K562 (cell line): ENCODE measurements around the gene NDUFS6.

Experiments
- BCL6 ChIP-seq: fragments of 250-450 bp; sonication (Bioruptor Pico); IDR thresholded peaks from 2 replicates; pipeline ENCODE4 v1.4.0; 2020
- SIN3A ChIP-seq, 2 experiments: fragments of 150-350 bp in 1 of 2; IDR thresholded peaks; 2 replicates each; pipeline ENCODE4 v1.6.1; 2011 to 2016; ENCODE audit warnings: borderline replicate concordance in 2 of 2, low read depth in 2 of 2, low read length in 2 of 2, mild to moderate bottlenecking in 2 of 2, moderate library complexity in 2 of 2; ENCODE audit not compliant: control insufficient read depth in 1 of 2
- TCF7 ChIP-seq: sonication (generic); IDR thresholded peaks from 2 replicates; pipeline ENCODE4 v1.6.1; 2016; ENCODE audit warnings: antibody characterized with exemption, borderline replicate concordance

DNA sequence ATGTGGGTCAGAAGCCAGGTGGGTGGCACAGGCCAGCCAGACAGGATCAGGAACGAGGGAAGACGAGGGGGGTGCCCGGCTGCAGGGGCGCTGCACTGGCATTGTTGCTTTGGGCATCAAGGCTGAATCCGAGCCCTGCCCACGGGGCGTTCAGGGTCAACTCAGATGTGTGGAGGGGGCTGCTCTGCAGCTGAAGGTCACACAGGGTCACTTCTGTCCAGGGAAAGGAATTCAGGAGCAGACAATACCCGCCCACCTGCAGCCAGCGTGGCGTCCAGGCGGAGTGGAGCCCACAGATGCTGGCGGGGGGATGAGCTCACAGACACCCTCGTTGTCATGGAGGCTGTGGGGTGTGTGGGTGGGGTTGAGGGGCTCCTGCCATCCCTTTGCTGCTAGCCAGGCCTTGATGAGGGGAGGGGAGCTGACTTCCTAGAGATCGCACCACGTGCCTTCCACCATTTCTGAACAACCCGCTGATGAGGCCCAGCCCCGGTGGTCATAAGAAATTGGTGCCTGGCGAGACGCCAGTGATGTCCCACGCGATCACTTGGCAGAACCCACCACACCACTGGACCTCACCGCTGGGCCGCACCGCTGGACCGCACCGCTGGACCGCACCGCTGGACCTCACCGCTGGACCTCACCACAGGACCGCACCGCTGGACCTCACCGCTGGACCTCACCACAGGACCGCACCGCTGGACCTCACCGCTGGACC lies 32.8 kb upstream of the NDUFS6 start:
- TF ChIP-seq BCL6 (CRISPR knock-in tag): no peak
- no peak for TF ChIP-seq SIN3A (IDR thresholded peaks at IDR 0.05; ENCODE audit: borderline replicate concordance in 2 of 2, control insufficient read depth in 1 of 2, low read depth in 2 of 2, low read length in 2 of 2)
- TF ChIP-seq TCF7: no peak
